Duodenal mucosa (tissue), 2 donors: ENCODE measurements around the gene GSG1L.
"Not testable (repeated sequence)": the region's sequence is repeated elsewhere in the genome, so short reads cannot be mapped to it uniquely, and the experiment has no call there.

Source experiments
- H3K27ac ChIP-seq: one replicate; pipeline ENCODE4 v1.7.0; 2013; ENCODE audit warnings: low read depth, low read length
- H3K27me3 ChIP-seq, 2 donors: one replicate each; pipeline ENCODE4 v1.7.0; 2013; ENCODE audit warnings: low read length in 2 of 2, control low read depth in 1 of 2; ENCODE audit not compliant: insufficient read depth in 2 of 2, control insufficient read depth in 1 of 2
- H3K36me3 ChIP-seq, 2 donors: one replicate each; pipeline ENCODE4 v1.7.0; 2013; ENCODE audit warnings: low read length in 2 of 2, control low read depth in 1 of 2; ENCODE audit not compliant: insufficient read depth in 2 of 2, control insufficient read depth in 1 of 2
- H3K4me1 ChIP-seq, 2 donors: one replicate each; pipeline ENCODE4 v1.7.0; 2013; ENCODE audit warnings: low read length in 2 of 2, control low read depth in 1 of 2; ENCODE audit not compliant: insufficient read depth in 2 of 2, control insufficient read depth in 1 of 2
- H3K4me3 ChIP-seq, 2 donors: one replicate each; pipeline ENCODE4 v1.7.0; 2013; ENCODE audit warnings: low read length in 2 of 2, low read depth in 1 of 2
- H3K9ac ChIP-seq, 2 donors: one replicate each; pipeline ENCODE4 v1.7.0; 2013; ENCODE audit warnings: low read length in 2 of 2, low read depth in 1 of 2
- H3K9me3 ChIP-seq, 2 donors: one replicate each; pipeline ENCODE4 v1.7.0; 2013; ENCODE audit warnings: low read length in 2 of 2, control low read depth in 1 of 2; ENCODE audit not compliant: control insufficient read depth in 1 of 2

GSG1L gene

DNA sequence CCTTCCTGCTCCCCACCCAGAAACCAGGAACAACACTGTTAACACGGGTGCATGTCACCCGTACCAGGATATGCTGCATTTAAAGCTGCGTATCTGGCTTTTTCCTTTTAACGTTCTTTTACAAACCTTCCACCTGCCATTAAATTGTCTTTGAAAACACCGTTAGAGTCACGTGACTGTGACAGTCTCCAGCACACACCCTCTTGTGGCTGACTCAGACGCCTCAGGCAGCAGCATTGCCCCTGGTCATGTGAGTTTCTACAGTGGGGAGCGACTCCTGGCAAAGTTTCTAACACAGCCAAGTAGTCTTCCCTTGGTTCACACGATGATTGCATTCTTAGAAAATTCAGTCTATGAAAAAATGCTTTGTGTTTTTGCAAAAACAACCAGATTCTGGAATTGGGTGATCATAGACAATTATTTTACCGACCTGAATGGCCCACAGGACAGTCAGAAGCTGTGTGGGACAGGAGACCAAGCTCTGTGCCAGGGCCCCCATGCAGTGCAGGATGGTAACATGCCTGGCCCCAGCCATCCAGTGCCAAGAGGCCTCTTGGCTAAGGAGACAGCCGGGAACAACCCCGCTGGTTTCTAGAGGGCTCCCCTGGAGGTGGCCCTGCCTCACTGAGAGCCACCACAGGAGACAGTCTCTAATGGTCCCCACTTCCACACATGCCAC, 314.5 kb downstream of the GSG1L start:
- no peak overlapping the region for H3K4me3 ChIP-seq
- H3K36me3 ChIP-seq, result peaks cover under 1 to 3% of the 10 kb centered on the region in 2 donors
- H3K27ac ChIP-seq, result no peak overlapping the region
- no peaks in the 10 kb centered on the region for H3K27me3 ChIP-seq
- no peaks in the 10 kb centered on the region for H3K9me3 ChIP-seq
- H3K4me1 ChIP-seq, result peaks cover 0 to 6% of the 10 kb centered on the region in 2 donors
- H3K9ac ChIP-seq, result no peak overlapping the region

DNA sequence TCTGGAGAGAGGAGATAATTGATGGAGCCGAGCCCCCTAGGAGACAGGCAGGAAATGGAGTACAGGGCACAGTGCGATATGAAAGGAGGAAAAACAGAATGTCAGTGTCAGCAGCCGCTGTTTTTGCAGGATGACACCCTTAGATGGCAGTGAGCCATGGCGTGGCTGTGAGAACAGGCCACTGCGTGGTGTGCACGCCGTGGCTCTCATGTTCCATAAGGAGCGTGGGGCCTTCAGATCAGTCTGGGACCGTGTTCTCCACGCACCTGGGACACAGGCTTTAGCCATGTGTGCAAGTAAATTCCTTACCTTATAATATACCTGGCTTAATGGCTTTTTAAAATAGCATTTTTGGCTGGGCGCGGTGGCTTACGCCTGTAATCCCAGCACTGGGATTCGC, 315.6 kb downstream of the GSG1L start:
- Histone ChIP-seq H3K27me3 (no peaks in the 10 kb centered on the region), H3K4me3 (no peak overlapping the region), H3K27ac (no peak overlapping the region), H3K4me1 (peaks cover 0 to 6% of the 10 kb centered on the region in 2 donors), H3K36me3 (peaks cover 0 to 6% of the 10 kb centered on the region in 2 donors), H3K9me3 (no peaks in the 10 kb centered on the region), H3K9ac (no peak overlapping the region)

DNA sequence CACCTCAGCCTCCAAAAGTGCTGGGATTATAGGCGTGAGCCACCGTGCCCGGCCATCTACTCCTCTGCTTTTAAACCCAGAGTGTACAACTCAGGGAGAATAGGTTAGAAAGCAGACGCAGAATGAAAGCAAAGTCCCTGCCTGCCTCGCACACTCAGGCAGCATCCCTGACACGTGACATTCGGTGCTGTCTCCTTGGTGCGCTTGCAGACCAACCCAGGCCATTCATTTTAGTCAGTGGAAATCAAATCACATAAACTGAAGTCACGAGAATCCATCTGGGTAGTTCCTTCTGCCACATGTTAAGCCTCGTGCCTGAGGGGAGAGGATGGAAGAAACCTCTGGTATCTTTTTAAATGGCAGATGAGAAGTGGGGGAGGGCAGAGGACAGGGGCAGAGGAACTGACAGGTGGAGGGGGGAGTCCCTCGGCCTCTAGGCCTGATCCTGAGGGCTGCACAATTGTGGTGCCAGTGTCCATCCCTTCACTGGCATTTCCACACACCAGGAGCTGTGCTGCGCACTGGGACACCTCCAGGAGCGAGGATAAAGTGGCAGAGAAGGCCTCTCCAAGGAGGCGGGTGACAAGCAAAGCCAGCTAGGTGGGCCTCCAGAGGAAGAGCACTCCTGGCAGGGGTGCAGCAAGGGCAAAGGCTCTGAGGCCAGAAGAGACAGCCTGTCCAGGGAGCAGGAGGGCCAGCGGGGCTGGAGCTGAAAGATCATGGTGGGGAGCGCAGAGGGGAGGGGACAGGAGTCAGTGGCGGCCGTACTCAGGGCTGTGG, 317.2 kb downstream of the GSG1L start:
- Histone ChIP-seq H3K4me3 (no peak overlapping the region), H3K36me3 (peaks cover 0 to 6% of the 10 kb centered on the region in 2 donors), H3K4me1 (peaks cover 0 to 6% of the 10 kb centered on the region in 2 donors), H3K9me3 (no peaks in the 10 kb centered on the region), H3K27me3 (no peaks in the 10 kb centered on the region), H3K9ac (no peak overlapping the region), H3K27ac (no peak overlapping the region)

DNA sequence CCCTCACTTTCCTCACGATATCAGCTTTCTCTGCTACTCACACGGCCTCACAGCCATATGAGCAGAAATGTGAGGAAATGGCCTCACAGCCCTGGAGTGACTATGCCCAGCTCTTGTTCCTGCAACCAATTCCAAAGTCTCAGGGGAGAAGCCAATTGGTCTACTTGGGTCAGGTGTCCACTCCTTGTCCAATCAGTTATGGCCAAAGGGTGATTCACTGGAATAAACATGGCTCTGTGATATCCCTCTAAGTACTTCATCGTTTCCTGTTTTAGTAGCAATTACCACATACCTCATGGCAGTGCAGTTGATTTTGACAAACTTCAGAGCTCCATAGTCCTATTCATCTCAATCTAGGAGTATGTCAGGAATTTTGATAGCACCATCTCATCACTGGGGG, 318.2 kb downstream of the GSG1L start:
- H3K9ac ChIP-seq, result no peak overlapping the region
- H3K27me3 ChIP-seq, result no peaks in the 10 kb centered on the region
- H3K4me1 ChIP-seq, result peaks cover 0 to 6% of the 10 kb centered on the region in 2 donors
- no peaks in the 10 kb centered on the region for H3K9me3 ChIP-seq
- peaks cover 5 to 13% of the 10 kb centered on the region in 2 donors for H3K36me3 ChIP-seq
- no peak overlapping the region for H3K27ac ChIP-seq
- H3K4me3 ChIP-seq, result no peak overlapping the region

DNA sequence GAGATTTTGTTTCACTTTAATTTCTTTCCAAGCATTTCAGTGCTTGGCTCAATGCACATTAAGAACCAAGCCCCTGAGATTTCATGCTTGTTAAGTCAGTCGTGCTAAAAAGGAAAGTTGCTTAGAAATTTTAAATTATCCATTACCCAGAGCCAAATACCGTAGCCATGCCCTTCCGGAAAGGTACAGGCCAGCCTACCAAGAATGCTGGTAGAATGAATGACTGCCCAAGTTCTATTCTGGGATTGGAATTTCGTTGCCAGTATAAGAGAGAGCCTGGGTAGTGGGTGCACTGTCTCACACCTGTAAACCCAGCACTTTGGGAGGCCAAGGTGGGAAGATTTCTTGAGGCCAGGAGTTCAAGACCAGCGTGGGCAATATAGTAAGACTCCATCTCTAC, 319.6 kb downstream of the GSG1L start:
- Histone ChIP-seq H3K4me3 (no peak overlapping the region), H3K9me3 (no peaks in the 10 kb centered on the region), H3K27me3 (no peaks in the 10 kb centered on the region), H3K9ac (no peak overlapping the region), H3K27ac (no peak overlapping the region), H3K36me3 (peaks cover 8 to 13% of the 10 kb centered on the region in 2 donors), H3K4me1 (peaks cover 0 to 2% of the 10 kb centered on the region in 2 donors)

DNA sequence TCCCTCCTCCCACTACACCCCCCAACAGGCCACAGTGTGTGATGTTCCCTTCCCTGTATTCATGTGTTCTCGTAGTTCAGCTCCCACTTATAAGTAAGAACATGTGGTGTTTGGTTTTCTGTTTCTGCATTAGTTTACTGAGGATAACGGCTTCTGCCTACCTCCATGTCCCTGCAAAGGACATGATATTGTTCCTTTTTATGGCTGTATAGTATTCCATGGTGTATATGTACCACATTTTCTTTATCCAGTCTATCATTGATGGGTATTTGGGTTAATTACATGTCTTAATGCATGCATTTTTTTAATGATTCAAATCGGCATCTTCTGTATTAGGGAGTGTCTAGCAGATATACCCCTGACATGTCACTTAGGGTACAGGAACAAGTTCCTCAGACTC, 320.5 kb downstream of the GSG1L start:
- H3K4me1 ChIP-seq, H3K27ac ChIP-seq, H3K9me3 ChIP-seq, H3K9ac ChIP-seq, H3K4me3 ChIP-seq, H3K27me3 ChIP-seq: not testable (repeated sequence)
- H3K36me3 ChIP-seq, result peaks cover 8 to 13% of the 10 kb centered on the region in 2 donors

DNA sequence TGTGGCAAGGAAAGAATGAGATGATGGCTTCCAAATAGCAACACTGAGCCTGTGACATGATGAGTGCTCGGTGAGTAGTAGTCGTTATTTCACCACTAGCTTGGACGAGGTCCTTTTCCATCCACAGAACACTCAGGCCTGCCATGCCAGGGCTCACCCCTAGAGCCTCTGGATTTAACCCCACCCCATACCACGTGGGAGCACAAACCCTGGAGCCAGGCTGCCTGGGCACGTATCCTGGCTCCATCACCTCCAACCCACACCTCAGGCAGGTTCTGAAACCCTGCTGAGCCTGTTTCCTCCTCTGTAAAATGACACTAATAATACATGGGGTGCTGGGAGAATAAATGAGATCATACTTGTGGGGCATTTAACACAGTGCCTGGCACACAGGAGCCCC, 321.2 kb downstream of the GSG1L start:
- no peak overlapping the region for H3K4me3 ChIP-seq
- H3K9ac ChIP-seq, result no peak overlapping the region
- no peaks in the 10 kb centered on the region for H3K27me3 ChIP-seq
- no peaks in the 10 kb centered on the region for H3K9me3 ChIP-seq
- H3K4me1 ChIP-seq, result no peaks in the 10 kb centered on the region
- H3K27ac ChIP-seq, result no peak overlapping the region
- peaks cover 8 to 13% of the 10 kb centered on the region in 2 donors for H3K36me3 ChIP-seq

DNA sequence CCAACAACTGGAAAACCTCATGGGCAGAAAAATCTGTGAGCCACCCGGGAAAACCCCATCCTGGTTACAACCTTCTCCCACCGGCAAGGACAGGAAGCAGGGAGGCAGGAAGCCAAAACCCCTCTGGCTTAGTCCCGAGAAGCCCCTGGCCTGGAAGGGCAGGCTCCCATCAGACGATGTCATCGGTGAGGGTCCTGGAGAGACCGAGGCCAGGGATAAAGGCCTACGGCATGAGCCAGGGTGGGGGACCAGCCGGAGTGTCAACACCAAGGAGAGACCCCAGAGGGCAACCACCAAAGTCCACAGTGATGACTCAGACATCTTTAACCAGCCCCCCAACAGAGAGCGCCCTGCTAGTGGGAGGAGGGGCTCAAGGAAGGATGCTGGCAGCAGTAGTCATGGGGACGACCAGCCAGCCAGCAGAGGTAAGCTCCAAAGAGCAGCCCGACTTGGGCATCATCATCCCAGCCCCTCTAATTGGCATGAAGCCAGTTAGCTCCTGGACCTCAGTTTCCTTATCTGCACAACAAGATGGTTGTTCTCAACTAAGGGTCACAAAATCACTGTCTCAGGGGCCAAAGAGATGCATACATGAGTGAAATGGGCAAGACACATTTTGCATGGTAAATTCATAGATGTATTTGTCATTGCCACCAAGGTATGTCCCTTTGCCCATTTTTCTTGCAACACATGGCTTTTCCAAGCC, 322.9 kb downstream of the GSG1L start:
- Histone ChIP-seq H3K36me3 (peaks cover 8 to 13% of the 10 kb centered on the region in 2 donors), H3K4me1 (no peaks in the 10 kb centered on the region), H3K9ac (no peak overlapping the region), H3K27ac (no peak overlapping the region), H3K9me3 (no peaks in the 10 kb centered on the region), H3K27me3 (no peaks in the 10 kb centered on the region), H3K4me3 (no peak overlapping the region)

DNA sequence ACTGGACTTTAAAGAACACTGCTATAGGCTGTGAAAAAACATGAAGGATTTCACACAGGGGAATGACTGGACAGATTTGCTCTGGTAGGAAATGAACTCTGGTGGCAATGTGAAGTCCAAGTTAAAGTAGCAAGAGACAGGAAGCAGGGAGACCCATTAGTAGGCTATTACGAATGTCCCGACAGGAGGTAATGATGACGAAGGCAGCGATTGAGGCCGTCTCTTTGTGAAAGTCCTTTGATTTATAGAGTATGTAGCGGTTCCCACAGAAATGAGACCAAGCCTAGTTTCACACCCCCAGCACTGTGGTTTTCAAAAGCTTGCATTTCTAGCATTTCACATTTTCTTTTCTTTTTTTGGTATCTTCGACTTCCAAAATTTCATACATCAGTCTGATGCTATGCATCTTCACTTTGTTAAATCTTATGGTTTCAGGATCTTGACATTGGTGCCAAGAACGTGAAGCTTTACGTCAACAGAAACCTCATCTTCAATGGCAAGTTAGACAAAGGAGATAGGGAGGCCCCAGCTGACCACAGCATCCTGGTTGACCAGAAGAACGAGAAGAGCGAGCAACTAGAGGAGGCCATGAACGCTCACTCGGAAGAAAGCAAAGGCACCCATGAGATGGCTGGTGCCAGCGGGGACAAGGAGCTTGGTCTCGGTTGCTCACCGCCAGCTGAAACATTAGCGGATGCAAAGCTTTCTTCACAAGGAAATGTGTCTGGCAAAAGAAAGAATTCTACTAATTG, 323.7 kb downstream of the GSG1L start:
- Histone ChIP-seq H3K4me1 (no peaks in the 10 kb centered on the region), H3K27ac (no peak overlapping the region), H3K9ac (no peak overlapping the region), H3K9me3 (no peaks in the 10 kb centered on the region), H3K27me3 (no peaks in the 10 kb centered on the region), H3K36me3 (peaks cover 8 to 13% of the 10 kb centered on the region in 2 donors), H3K4me3 (no peak overlapping the region)
